ENCODE results near the gene RAPGEF1.

- TF ChIP-seq, protein P1, sequence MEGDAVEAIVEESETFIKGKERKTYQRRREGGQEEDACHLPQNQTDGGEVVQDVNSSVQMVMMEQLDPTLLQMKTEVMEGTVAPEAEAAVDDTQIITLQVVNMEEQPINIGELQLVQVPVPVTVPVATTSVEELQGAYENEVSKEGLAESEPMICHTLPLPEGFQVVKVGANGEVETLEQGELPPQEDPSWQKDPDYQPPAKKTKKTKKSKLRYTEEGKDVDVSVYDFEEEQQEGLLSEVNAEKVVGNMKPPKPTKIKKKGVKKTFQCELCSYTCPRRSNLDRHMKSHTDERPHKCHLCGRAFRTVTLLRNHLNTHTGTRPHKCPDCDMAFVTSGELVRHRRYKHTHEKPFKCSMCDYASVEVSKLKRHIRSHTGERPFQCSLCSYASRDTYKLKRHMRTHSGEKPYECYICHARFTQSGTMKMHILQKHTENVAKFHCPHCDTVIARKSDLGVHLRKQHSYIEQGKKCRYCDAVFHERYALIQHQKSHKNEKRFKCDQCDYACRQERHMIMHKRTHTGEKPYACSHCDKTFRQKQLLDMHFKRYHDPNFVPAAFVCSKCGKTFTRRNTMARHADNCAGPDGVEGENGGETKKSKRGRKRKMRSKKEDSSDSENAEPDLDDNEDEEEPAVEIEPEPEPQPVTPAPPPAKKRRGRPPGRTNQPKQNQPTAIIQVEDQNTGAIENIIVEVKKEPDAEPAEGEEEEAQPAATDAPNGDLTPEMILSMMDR (conservative IDR thresholded peaks at IDR 0.05; ENCODE audit: low read length), result no peak
- TF ChIP-seq EZH2phosphoT487 (IDR thresholded peaks at IDR 0.05; ENCODE audit: borderline replicate concordance, low read depth, low read length), result no peak
Measured at GRCh38 chr9:131555841-131556673, 183.8 kb downstream of the RAPGEF1 start.
